ENCODE results near the gene PUS7.
A peak's percentile ranks its signal among the peaks of the same experiment; 100 is the strongest.
"Not testable (repeated sequence)": the region's sequence is repeated elsewhere in the genome, so short reads cannot be mapped to it uniquely, and the experiment has no call there.

The PUS7 gene

DNA sequence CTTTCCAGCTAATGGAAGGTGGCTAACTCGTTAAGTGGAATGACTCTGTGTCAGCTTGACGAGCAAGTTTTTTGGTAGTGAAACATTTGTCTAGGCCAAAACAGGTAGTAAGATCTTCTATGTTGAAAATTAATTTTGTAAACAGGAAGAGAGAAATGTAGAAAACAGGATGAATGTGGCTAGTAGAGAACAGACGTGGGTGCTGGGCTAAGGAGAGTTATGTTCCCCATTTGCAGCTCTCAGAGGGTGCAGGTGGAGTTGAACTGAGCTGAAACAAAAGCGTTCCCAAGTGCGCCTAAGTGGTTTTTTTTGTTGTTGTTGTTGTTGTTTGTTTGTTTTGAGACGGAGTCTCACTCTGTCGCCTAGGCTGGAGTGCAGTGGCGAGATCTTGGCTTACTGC is 73.9 kb downstream of the PUS7 start:
- DNase-seq (ENCODE audit: low read depth) = no peak

GRCh38 chr7:105444342-105444987 is 77.6 kb downstream of the PUS7 start:
- no peak for DNase-seq (ENCODE audit: low read depth)

GRCh38 chr7:105442214-105442613 is 79.9 kb downstream of the PUS7 start:
- not testable (repeated sequence) for DNase-seq (ENCODE audit: low read depth)

DNA sequence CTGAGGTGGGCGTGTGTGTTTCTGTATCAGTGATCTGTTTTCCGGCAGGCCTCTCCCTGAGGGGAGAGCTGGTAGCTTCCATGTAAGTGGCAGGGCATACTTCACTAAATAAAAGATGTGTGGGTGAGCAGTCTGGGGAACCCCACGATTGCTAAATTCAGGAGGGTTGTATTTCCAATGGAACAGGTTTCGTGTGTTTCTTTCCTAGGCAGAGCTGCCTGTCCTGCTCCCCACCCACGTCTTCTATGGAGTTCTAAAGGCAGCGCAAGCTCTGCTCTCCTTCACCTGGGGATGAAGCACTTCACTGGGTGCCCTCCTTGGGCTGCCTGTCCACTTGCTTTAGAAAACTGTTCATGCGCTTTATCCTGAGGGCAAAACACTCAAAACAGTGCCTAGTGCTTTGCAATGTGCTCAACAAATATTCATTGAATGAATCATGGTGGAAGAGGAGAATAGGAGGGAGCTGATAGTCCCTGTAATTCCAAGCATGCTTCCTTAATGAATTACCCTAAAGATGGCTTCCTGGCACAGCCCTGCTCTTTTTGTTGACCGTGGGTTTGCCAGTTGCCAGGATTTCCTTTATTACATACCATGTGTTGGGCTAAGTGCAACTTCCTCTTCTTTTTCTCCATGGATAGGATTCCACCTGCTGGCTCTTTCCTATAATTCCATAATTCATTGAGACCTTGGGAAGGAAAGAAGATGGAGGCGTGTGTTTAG is 82.7 kb downstream of the PUS7 start:
- peak; percentile 78 for DNase-seq (ENCODE audit: low read depth)

DNA sequence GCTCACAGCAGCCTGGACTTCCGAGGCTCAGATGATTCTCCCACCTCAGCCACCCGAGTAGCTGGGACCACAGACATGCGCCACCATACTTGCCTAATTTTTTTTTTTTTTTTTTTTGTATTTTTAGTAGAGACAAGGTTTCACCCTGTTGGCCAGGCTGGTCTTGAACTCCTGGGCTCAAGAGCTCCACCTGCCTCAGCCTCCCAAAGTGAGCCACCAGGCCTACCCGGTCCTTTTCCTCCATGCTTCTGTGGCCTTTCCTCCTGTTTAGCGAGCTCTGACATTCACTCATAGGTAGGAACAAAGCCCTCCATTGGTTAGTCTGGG is 83.3 kb downstream of the PUS7 start:
- no peak for DNase-seq (ENCODE audit: low read depth)

GRCh38 chr7:105438254-105438653 is 83.8 kb downstream of the PUS7 start:
- no peak for DNase-seq (ENCODE audit: low read depth)

DNA sequence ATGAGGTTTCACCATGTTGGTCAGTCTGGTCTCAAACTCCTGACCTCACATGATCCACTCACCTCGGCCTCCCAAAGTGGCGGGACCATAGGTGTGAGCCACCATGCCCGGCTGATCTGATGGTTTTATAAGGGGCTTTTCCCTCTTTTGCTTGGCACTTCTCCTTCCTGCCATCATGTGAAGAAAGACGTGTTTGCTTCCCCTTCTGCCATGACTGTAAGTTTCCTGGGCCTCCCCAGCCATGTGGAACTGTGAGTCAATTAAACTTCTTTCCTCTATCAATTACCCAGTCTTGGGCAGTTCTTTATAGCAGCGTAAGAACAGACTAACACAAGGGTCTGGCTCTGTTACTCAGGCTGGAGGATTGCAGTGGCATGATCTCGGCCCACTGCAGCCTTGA is 84.7 kb downstream of the PUS7 start:
- DNase-seq (ENCODE audit: low read depth) = not testable (repeated sequence)

DNA sequence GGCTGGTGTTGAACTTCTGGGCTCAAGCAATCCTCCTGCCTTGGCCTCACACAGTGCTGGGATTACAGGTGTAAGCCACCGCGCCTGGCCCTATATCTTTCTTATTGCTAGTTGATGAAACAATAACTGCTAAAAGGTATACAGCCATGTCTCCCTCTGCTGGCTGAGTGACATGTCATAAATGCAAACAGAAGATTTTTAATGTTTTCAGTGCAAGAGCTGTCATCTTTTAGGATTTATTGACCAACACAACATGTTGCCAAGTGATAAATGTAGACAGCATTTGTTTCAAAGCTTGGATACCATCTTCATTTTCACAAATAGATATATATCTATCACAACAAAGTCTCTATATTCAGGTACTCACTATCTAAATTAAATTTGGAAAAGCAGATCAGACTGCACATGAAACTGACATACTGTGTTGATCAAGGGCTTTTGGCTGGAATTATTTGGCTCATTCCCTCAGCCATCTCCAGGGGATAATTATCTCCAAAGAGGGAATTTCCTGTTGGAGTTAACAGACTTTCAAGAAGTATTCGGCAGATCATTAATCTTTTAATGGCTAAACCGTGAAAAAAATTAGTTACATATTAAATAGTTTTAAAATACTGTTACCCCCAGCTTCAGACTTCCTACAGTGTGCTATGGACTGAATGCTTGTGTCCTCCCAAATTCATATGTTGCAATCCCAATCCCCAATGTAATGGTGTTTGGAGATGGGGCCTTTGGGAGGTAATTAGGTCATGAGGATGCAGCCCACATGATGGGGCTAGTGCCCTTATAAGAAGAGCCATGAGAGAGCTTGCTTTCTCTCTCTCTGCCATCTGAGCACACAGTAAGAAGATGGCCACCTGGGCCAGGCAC is 92.1 kb downstream of the PUS7 start:
- peak; percentile 56 for DNase-seq (ENCODE audit: low read depth)

DNA sequence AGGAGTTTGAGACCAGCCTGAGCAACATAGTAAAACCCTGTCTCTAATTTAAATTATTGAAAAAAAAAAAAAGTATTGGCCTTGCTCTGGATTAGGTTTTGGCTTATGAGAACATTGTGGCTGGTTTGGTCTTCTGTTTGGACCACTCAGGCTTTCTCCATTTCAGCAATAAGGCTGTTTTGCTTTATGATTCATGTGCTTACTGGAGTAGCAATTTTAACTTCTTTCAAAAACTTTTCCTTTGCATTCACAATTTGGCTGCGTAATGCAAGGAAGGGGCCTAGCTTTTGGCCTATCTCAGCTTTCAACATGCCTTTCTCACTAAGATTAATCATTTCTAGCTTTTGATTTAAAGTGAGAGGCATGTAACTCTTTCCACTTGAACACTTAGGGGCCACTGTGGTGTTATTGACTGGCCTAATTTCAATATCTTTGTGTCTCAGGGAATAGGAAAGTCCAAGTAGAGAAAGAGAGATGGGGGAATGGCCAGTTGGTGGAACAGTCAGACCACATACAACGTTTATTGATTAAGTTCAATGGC is 95.4 kb downstream of the PUS7 start:
- DNase-seq (ENCODE audit: low read depth) = no peak

- no peak for DNase-seq (ENCODE audit: low read depth)
These were observed 98.1 kb downstream of the PUS7 start for GRCh38 chr7:105423987-105424386.

DNA sequence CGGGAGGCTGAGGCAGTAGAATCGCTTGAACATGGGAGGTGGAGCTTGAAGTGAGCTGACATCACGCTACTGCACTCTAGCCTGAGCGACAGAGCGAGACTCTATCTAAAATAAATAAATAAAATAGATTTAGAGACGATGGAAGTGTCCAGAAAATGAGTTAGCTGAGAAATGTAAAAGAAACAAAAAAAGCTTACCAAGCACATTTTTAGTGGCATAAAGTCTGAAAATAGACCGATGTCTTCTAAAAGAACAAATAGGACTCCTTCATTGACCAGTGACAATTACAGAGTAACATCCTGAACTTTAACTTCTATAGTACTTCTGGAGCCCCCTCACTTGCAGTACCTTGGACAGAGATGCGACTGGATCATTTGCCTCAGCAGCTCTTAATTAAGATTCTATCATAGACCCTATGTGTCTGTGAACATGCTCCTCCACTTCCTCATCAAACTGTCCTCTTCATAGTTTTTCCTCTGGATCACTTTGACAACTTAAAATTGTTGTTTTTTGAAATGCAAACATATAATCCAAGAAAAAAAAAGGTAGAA is 108.1 kb downstream of the PUS7 start:
- no peak for DNase-seq (ENCODE audit: low read depth)

DNA sequence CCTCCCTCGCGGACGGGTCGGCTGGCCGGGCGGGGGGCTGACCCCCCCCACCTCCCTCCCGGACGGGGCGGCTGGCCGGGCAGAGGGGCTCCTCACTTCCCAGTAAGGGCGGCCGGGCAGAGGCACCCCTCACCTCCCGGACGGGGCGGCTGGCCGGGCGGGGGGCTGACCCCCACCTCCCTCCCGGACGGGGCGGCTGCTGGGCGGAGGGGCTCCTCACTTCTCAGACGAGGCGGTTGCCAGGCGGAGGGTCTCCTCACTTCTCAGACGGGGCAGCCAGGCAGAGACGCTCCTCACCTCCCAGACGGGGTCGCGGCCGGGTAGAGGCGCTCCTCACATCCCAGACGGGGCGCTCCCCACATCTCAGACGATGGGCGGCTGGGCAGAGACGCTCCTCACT is 111.3 kb downstream of the PUS7 start:
- not testable (repeated sequence) for DNase-seq (ENCODE audit: low read depth)

DNA sequence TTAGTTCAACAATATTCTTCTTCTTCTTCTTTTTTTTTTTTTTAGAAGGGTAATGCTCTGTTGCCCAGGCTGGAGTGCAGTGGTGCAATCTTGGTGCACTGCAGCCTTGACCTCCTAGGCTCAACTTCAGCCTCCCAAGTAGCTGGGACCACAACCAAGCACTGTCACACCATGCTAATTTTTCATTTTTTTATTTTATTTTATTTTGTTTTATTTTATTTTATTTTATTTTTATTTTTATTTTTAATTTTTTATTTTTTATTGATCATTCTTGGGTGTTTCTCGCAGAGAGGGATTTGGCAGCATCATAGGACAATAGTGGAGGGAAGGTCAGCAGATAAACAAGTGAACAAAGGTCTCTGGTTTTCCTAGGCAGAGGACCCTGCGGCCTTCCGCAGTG is 112.3 kb downstream of the PUS7 start:
- DNase-seq (ENCODE audit: low read depth) = not testable (repeated sequence)

DNA sequence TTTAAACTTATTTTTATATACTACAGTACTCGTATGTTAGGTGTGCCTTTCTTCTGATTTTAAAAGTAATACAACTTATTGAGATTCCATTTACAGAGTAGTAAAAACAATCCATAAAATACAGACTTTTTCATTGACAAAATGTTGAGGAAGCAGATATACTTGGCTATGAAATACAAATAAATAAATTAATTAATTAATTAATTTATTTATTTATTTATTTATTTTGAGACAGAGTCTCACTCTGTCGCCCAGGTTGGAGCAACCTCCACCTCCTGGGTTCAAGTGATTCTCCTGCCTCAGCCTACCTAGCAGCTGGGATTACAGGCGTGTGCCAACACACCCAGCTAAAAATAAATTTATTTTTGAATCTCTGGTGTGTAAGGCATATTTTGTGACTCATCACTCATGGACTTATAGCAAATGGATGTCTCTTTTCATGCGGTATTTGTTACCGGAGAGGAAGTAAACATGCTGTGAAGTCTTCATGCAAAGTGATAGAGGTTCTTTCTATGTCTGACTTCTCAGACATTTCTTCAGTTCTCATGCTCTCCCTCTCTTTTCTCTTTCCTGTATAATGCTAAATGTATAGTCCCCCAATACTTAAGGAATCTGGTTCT is 113.2 kb downstream of the PUS7 start:
- DNase-seq (ENCODE audit: low read depth) = no peak

Data from fibroblast of gingiva (primary cell).